GM18511 (cell line): ENCODE results near the gene IGSF3.

Source experiments
- ATAC-seq: cut with Tn5 transposase; IDR thresholded peaks from one replicate; pipeline ENCODE4 v1.9.1; 2021; ENCODE audit warnings: mild to moderate bottlenecking, moderate library complexity; ENCODE audit not compliant: unreplicated experiment

The IGSF3 gene

GRCh38 chr1:116532671-116533428, 134.7 kb downstream of the IGSF3 start:
- no peak for ATAC-seq

- ATAC-seq = no peak
Observed at GRCh38 chr1:116531917-116532316, 135.6 kb downstream of the IGSF3 start.

DNA sequence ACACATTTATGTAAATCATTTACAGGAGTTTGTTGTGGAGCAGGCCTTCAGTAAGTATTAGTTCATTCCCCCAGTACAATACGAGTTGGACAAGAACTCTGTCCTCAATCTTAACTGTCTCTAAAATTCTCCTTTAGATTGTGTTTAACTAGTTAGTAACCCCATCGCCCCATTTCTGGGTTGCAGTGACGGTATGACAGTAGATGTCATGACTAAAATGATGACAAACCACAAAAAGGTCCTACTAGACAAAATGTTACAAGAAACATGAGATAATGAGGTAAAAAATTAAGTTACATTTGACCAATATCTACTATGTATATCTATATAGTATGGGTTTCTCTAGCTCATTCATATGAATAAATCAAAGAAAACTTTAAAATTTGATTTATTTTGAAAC, 137.9 kb downstream of the IGSF3 start:
- no peak for ATAC-seq

DNA sequence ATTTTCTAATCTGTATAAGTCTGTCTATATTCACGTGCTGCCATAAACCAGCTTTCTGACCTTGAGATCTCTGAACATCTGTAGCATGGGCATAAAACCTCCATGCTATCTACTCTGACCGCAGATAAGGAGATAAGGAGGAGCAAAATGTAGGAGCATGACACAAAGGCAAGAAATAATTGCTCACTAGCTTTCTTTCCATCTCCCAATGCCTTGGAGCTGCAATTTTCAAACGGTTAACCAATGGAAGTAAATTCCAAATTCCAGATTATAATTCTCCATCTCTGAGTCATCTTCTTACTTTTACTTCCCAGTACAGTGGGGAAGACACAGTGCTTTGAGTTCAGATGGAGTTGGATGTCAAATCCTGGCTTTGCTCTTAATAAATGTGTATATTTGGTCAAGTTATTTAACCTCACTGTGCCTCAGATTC, 138.3 kb downstream of the IGSF3 start:
- no peak for ATAC-seq

- no peak for ATAC-seq
Observed at GRCh38 chr1:116528329-116529083, 139.0 kb downstream of the IGSF3 start.

DNA sequence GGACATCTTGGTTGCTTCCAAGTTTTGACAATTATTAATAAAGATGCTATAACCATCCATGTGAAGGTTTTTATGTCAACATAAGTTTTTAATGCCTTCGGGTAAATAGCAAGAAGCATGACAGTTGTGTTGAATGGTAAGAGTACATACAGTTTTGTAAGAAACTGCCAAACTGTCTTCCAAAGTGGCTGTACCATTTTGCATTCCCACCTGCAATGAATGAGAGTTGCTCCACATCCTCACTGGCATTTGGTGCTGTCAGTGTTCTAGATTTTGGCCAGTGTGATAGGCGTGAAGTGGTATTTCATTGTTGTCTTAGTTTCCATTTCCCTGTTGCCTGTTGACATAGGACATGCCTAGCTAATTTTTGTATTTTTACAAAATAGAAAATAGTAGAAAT, 142.1 kb downstream of the IGSF3 start:
- ATAC-seq = no peak
